ENCODE measurements around the gene TSPAN12. TPM values are rescaled to one million over a fixed set of nuclear protein-coding genes. Genes with fewer than 3 reads are reported as not detected.

Gene TSPAN12
- total RNA-seq, 1 donor: 1.8 TPM

- Histone ChIP-seq H3K27me3 (ENCODE audit: insufficient read depth, low read length) (no peaks in the 10 kb centered on the region), H2AFZ (ENCODE audit: low read length) (no peak overlapping the region), H3K9me3 (ENCODE audit: low read depth, low read length) (no peaks in the 10 kb centered on the region), H3K27ac (ENCODE audit: low read depth, low read length) (no peak overlapping the region), H3K4me1 (ENCODE audit: insufficient read depth, low read length) (no peaks in the 10 kb centered on the region), H3K4me3 (ENCODE audit: insufficient read depth, low read length) (no peak overlapping the region), H3K4me2 (ENCODE audit: insufficient read depth, low read length) (no peak overlapping the region), H3K36me3 (ENCODE audit: insufficient read depth, low read length) (no peaks in the 10 kb centered on the region), H4K20me1 (ENCODE audit: insufficient read depth, low read length) (no peaks in the 10 kb centered on the region), H3K79me2 (ENCODE audit: insufficient read depth, low read length) (no peaks in the 10 kb centered on the region)
- no peak for TF ChIP-seq CTCF (IDR thresholded peaks at IDR 0.05; ENCODE audit: extremely low read depth, low read depth, low read length)
- DNase-seq (ENCODE audit: insufficient read length, low spot score, missing footprints): no peak
Measured at GRCh38 chr7:120825576-120825975, 32.4 kb downstream of the TSPAN12 start.

- Histone ChIP-seq H3K36me3 (ENCODE audit: insufficient read depth, low read length) (no peaks in the 10 kb centered on the region), H3K79me2 (ENCODE audit: insufficient read depth, low read length) (no peaks in the 10 kb centered on the region), H3K4me2 (ENCODE audit: insufficient read depth, low read length) (no peak overlapping the region), H3K9me3 (ENCODE audit: low read depth, low read length) (no peaks in the 10 kb centered on the region), H4K20me1 (ENCODE audit: insufficient read depth, low read length) (no peaks in the 10 kb centered on the region), H3K27ac (ENCODE audit: low read depth, low read length) (no peak overlapping the region), H3K27me3 (ENCODE audit: insufficient read depth, low read length) (no peaks in the 10 kb centered on the region), H3K4me1 (ENCODE audit: insufficient read depth, low read length) (no peaks in the 10 kb centered on the region), H3K4me3 (ENCODE audit: insufficient read depth, low read length) (no peak overlapping the region), H2AFZ (ENCODE audit: low read length) (no peak overlapping the region)
- DNase-seq (ENCODE audit: insufficient read length, low spot score, missing footprints): no peak
- TF ChIP-seq CTCF (IDR thresholded peaks at IDR 0.05; ENCODE audit: extremely low read depth, low read depth, low read length): no peak
Measured at GRCh38 chr7:120825152-120825551, 32.8 kb downstream of the TSPAN12 start.

- no peak overlapping the region for H3K4me2 ChIP-seq (ENCODE audit: insufficient read depth, low read length)
- H3K27me3 ChIP-seq (ENCODE audit: insufficient read depth, low read length): no peaks in the 10 kb centered on the region
- H3K36me3 ChIP-seq (ENCODE audit: insufficient read depth, low read length): no peaks in the 10 kb centered on the region
- no peak overlapping the region for H2AFZ ChIP-seq (ENCODE audit: low read length)
- no peaks in the 10 kb centered on the region for H3K9me3 ChIP-seq (ENCODE audit: low read depth, low read length)
- no peak overlapping the region for H3K27ac ChIP-seq (ENCODE audit: low read depth, low read length)
- no peak overlapping the region for H3K4me3 ChIP-seq (ENCODE audit: insufficient read depth, low read length)
- H3K79me2 ChIP-seq (ENCODE audit: insufficient read depth, low read length): no peaks in the 10 kb centered on the region
- no peak for DNase-seq (ENCODE audit: insufficient read length, low spot score, missing footprints)
- H4K20me1 ChIP-seq (ENCODE audit: insufficient read depth, low read length): no peaks in the 10 kb centered on the region
- TF ChIP-seq CTCF (IDR thresholded peaks at IDR 0.05; ENCODE audit: extremely low read depth, low read depth, low read length): no peak
- H3K4me1 ChIP-seq (ENCODE audit: insufficient read depth, low read length): no peaks in the 10 kb centered on the region
Measured at GRCh38 chr7:120819861-120820260, 38.1 kb downstream of the TSPAN12 start.

- TF ChIP-seq CTCF (IDR thresholded peaks at IDR 0.05; ENCODE audit: extremely low read depth, low read depth, low read length): no peak
- H3K79me2 ChIP-seq (ENCODE audit: insufficient read depth, low read length): no peaks in the 10 kb centered on the region
- H3K9me3 ChIP-seq (ENCODE audit: low read depth, low read length): no peaks in the 10 kb centered on the region
- H3K4me1 ChIP-seq (ENCODE audit: insufficient read depth, low read length): no peaks in the 10 kb centered on the region
- H3K36me3 ChIP-seq (ENCODE audit: insufficient read depth, low read length): no peaks in the 10 kb centered on the region
- H2AFZ ChIP-seq (ENCODE audit: low read length): no peak overlapping the region
- no peaks in the 10 kb centered on the region for H3K27me3 ChIP-seq (ENCODE audit: insufficient read depth, low read length)
- DNase-seq (ENCODE audit: insufficient read length, low spot score, missing footprints): no peak
- no peaks in the 10 kb centered on the region for H4K20me1 ChIP-seq (ENCODE audit: insufficient read depth, low read length)
- H3K4me3 ChIP-seq (ENCODE audit: insufficient read depth, low read length): no peak overlapping the region
- H3K27ac ChIP-seq (ENCODE audit: low read depth, low read length): no peak overlapping the region
- H3K4me2 ChIP-seq (ENCODE audit: insufficient read depth, low read length): no peak overlapping the region
Measured at GRCh38 chr7:120817851-120818250, 40.1 kb downstream of the TSPAN12 start.

Measured in osteoblast (primary cell).